GM11168 (cell line): ENCODE data around the gene IL16.

Source experiments
- in situ Hi-C: fragments of 300-500 bp; cut with MboI; formaldehyde crosslinking; loops from one replicate; pipeline ENCODE4 v1.12.0; 2022; ENCODE audit warnings: low sequenced_read_pairs; ENCODE audit not compliant: unreplicated experiment

The IL16 gene

DNA sequence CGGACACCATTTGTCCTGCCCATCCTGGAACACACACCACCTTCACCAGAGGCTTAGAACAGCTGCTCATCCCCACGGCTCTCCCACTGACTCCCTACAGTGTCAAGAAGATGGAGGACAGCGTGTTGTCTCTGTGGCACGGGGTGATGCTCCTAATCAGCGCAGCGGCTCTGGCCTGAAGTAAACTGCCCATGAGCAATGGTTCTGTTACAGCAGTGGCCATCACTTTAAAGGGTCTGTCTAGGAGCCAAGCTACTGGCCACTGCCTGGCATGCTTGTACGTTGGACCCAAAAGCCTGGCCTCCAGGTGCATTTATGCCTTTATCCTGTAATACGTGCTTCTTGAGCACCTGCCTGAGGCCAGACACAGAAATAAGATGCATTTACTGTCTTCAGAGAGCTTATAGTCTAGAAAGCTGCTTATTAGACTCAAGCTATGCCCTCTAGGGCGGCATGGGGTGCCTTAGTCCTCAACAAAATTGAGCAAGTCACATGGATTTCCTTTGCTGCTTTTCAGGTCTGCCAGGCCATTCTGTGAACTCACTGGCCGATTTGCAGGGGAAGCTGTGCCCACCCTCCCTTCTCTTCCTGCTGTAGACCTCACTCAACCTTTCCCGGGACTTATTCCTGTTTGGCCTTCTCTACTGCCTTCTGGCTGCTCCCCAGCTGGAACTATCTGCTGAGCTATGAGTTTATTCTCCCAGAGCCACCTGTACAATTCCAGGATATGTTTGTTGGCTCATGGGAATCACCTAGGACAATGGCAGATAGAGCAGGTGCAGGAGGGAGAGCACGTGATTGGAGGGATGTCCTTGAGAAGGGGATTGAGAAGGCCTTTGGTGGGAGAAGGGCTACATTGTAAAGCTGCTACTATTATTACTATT is 75.3 kb downstream of the IL16 start:
- in situ Hi-C loops: no loop called here

DNA sequence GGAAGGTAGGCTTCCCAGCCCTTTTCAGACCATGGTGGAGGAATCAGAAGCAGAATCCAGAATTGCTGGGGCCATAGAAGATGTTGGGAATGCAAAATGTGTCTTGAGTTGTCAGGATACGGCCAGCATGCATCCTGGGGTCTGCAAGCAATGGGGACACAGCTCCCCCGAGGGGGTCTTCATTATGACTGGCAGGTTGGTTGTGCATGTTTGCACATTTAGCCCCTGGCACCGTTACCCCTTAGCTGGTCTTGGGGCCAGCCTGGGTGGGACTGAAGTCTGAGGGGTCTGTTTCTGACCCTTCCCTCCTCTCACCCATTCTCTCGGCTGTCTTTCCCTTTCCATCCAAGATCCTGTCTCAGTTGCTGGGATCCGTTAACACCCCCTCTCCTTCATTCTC is 76.5 kb downstream of the IL16 start:
- in situ Hi-C loops: no loop called here

DNA sequence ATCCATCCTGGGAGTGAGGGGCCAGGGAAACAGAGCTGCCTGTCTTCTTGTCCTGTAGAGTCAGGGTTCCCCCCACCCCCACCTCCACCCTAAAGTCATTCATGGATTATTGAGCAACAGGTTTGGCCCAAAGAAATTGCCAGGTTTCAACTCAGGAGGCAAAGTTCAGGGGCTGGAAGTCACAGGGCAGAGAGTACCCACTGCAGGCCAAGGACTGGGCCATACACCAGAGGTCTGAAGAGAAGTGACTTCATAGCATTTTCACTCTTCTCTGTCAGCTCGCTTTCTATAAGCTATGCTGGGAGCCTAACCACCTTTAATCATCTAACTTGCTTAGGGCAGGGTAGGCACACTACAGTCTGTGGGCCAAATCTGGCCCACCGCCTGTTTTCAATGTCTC is 77.2 kb downstream of the IL16 start:
- in situ Hi-C loops: no loop called here

DNA sequence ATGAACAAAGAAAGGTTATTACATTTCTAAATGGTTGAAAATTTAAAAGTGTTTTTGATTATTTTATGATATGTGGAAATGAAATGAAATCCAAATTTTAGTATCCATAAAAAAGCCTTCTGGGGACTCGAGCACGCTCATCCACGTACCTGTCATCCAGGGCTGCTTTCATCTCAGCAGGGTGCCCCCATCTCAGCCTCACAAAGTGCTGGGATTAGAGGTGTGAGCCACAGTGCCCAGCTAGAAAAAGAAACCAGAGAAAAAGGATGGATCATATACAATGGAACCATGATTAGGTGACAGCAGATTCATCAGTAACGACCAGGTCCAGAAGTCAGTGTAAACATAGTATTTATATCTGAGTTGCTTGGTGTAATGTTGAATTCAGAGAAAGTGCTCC is 77.6 kb downstream of the IL16 start:
- in situ Hi-C loops: no loop called here

DNA sequence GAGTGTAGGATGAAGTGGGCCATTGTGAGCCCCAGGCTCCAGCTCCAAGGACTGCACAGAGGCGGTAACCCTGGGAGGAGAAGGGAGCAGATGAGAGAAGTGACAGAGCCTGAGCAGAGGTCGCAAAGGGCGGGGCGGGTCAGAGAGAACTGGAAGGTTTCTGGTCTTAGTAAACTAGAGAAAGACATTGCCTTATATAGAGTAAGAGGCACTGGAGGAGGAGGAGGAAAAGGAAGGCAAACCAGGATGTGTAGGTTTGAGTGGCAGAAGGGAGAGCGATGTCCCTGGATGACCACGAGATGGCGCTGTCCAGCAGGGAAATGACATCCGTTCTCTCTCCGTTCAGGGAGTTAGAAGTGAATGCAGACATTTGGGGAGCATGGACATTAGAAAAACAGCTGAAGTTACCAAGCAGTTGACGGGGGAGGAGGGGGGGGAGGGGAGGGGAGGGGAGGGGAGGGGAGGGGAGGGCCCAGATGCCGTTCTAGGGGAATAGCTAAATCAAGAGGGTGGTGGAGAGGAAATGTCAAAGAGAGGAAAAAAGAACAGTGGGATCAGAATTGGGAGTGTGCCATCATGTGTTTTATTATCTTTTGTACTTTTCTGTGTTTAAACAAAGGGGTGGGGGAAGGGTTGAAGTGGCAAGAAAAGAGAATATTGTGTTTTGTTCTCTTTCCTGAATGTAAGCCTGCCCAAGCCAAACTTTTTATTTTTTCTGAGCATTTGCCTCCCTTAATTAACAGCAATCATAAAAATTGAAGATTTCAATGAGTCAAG is 78.4 kb downstream of the IL16 start:
- in situ Hi-C loops: loop anchor here (5.0 kb wide), 1 partner anchor 37 kb away; no protein-coding TSS in a partner anchor

DNA sequence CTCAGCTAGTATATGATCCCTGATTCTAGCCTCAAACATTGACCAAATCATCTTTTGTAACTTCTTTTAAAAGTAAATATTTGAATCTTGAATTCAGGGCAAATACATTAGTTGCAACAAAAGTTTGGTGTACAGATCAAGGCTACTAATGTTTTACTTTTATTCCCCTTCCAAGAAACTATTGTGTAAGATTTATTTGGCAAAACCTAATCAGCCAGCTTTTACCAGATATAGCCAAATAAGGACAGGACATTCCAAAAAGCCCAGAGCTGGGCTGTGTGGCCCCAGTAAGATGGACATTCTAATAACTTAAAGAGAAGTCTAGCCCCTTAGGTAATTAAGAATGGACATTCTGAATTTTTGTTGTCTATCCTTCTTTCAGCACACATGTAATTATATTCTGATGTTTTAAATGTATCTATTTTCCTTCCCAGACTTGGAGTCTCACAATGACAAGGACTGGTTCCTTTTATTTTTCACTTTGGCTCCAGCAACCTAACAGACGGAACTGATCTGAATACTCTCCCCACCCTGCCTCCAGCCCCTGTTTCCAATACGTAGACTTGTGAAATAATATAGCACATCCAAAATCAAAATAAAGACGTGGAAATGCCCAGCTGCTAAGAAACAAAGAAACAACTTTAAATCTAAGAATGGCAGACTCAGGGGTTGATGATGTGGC is 79.2 kb downstream of the IL16 start:
- in situ Hi-C loops: loop anchor here (5.0 kb wide), 1 partner anchor 36 kb away; no protein-coding TSS in a partner anchor

DNA sequence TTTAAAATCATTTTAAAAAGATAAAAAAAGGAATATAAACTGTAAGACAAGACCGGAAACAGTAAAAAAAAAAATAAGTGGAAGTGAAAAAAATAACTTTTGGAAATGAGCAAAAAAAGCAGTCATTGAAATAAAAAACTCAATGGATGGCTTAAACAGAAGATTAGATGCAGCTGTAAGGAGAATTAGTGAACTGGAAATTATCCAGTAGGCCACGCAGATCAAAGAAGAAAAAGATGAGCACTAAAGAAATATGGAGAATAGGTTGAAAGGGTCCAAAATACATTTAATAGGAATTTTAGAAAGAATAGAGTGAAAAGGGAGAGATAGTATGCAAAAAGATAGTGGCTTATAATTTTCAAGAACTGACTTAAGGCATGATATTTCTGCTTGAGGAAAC is 80.3 kb downstream of the IL16 start:
- in situ Hi-C loops: loop anchor here (5.0 kb wide), 1 partner anchor 35 kb away; no protein-coding TSS in a partner anchor

DNA sequence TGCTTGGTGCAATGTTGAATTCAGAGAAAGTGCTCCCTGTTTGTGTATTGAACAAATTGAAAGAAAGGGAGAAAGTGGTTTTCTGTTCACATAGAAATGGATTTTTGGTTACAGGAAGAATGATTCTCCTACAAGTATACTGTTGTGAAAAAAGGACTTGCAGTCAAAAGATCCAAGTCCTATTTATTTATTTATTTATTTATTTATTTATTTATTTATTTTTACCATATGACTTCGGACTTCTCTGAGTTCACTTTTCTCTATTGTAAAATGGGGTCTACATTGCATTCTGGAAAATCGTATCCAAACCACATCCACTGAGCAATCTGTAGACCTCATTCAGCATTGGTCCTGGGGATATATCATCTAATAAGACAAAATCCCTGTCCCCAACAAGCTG is 81.2 kb downstream of the IL16 start:
- in situ Hi-C loops: loop anchor here (5.0 kb wide), 1 partner anchor 34 kb away; no protein-coding TSS in a partner anchor

DNA sequence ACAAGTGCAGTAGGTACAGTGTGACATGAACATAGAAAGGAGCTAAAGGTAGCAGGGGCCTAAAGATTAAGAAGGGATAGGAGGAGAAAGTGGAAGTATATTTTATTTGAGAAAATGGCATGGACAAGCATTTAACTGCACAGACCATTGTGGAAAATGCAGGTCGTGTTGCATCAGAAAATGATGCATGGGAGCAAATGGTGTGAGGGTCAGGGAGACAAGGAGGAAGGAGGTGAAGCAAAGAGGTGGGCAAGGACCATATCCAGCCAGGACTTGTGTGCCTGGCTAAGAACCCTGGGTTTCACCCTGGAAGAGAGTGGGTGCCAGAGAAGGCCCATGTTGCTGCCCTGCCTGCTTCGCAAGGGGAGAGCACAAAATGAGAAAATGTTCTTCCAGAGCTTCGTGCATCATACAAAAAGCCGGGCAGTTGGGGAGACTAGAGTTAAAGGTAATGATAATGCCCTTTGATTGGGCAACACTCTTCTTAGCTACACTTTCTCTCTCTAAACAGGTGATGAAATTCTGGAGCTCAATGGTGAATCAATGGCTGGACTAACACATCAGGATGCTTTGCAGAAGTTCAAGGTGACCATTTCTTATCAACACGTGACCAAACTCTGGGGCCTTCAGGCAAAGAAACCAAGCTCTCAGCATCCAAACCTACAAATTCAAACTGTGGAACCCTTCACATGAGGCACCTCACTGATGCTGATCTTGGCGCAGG is 81.8 kb downstream of the IL16 start:
- in situ Hi-C loops: loop anchor here (5.0 kb wide), 1 partner anchor 34 kb away; no protein-coding TSS in a partner anchor

DNA sequence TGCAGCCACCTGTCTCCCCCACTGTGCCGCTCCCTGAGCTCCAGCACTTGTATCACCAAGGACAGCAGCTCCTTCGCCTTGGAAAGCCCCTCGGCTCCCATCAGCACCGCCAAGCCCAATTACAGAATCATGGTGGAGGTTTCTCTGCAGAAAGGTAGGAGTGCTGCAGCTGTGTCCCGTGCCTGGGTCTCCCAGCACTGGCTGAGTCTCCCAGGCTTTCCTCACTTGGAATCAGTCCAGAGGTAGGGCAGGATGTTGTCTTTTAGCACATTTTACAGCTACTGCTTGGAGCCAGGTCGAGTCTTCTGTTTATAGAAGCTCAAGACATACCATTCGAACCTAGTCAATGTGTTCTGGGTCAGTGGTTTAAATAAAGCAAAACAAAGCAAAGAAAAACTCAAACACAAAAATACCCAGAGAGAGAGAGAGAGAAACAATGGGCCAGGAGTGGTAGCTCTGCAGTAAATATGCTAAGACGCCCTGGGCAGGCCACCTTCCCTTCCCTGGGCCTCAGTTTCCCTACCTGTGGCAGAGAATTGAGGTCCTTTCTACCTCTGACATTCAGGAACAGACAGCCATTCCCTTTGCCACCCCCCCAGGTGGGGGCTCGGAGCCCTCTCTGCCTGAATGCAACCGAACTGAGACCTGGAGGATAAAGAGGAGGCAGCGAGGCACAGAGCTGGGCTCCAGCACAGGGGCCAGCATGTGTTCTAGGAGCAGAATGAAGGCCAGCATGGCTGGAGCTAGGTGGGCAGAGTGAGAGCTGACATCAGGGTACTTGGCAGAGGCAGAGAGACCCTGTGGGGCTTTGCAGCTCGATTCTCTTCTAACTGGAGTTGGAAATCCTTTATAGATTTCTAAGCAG is 83.2 kb downstream of the IL16 start:
- in situ Hi-C loops: loop anchor here (5.0 kb wide), 1 partner anchor 32 kb away; no protein-coding TSS in a partner anchor

DNA sequence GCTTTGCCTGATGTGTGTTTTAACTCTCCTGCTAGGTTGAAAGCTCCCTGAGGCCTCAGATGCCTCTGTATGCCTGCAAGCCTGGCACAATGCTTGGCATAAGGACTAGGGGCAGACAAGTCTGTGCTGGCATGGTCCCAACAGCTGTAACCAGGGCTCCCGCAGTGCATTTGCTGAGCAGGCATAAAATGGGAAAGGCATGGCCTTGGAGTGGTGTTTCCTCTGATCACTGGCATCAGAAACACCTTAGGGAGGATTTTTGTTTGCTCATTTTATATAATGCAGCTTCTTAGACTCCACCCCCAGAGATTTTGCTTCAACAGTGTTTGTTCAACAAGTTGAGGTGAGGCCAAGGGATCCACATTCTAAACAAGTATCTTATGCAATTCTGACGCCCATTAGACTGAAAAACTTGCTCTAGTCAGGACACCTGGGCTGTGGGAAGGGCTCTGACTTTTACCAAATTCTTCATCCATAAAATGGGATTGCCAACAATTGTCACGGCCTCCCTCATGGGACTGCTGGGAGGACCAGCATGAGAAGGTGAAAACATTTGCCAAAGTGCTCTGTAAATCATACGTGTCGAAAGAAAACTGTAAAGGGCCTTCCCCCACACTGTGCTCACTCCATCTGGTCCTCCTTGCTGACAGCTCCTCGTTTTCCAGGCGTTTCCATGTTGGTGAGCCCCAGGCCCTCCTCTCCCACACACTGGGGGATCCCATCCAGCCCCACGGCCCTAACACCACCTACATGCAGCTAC is 84.2 kb downstream of the IL16 start:
- in situ Hi-C loops: no loop called here

DNA sequence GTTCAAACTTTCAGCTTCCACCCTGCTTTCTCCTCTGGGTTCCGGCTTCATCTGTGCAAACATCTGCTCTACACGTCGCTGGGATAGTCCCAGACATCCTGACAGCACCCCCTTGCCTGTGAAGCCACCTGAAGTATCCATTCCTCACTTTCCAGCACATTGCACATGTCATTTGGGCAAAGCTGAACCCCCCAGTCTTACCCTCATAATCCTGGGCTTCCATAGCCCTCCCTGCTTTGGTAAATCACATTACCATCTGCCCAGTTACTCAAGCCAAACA is 84.7 kb downstream of the IL16 start:
- in situ Hi-C loops: no loop called here

DNA sequence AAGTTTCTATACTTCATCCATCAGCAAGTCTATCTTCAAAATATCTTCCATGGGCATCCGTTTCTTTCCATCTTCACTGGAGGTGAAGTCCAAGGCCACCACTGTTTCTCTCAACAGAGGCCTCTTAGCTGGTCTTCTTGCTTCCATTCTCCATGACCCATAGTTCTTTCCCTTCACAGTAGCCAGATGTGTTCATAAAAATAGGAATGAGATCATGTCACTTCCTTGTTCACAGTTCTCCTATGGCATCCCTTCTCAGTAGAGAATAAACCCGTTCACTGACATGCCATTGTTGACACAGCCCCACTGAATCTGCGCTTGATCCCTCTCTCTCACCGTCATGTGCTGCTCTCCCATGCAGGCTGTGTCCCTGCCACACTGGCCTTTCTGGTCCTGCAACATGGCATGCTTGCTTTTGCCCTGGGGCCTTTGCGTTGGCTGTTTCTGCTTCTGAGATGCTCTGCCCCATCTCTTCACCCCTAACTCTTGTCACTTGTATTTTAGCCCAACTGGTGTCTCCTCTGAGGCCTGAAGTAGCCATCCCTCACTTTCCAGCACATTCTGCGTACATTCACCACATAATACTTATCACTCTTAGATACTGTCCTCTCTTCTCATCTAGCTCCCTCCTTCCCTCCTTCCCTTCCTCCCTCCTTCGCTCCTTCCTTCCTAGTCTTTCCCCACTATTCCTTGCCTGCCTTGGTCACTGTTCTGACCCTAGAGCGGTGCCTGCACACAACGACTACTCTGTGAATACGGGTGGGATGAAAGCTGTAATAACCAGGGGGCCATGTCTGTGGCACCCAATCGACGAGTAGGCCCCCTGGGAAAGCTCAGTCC is 85.3 kb downstream of the IL16 start:
- in situ Hi-C loops: no loop called here

DNA sequence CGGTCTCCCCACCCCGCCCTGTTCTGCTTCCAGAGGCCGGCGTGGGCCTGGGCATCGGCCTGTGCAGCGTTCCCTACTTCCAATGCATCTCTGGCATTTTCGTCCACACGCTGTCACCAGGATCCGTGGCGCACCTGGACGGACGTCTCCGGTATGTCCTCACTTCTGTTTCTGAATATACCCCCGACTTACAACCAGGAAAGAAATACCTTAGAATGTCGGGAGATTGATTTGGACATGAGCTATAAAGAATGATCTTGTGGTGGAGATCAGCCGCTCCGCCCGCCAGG is 85.9 kb downstream of the IL16 start:
- in situ Hi-C loops: no loop called here

DNA sequence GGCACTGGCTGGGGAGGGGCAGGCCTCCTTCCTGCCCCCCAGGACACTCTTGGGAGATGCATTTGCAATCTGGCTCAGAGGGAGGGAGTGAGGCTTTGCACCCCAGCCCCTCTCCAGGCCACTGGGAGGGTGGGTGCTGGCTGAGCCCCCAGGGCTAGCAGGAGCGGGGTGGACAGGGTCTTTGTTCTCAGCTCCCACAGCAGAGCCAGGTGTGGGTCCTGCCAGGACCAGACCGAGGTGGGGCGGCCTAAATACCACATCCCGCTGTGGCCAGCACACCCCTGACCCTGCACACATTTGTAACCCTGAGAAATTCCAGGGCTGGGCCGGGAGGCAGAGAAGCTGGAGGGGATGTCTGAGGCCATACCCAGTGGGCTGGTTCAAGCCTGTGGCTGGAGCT is 86.2 kb downstream of the IL16 start:
- in situ Hi-C loops: no loop called here

DNA sequence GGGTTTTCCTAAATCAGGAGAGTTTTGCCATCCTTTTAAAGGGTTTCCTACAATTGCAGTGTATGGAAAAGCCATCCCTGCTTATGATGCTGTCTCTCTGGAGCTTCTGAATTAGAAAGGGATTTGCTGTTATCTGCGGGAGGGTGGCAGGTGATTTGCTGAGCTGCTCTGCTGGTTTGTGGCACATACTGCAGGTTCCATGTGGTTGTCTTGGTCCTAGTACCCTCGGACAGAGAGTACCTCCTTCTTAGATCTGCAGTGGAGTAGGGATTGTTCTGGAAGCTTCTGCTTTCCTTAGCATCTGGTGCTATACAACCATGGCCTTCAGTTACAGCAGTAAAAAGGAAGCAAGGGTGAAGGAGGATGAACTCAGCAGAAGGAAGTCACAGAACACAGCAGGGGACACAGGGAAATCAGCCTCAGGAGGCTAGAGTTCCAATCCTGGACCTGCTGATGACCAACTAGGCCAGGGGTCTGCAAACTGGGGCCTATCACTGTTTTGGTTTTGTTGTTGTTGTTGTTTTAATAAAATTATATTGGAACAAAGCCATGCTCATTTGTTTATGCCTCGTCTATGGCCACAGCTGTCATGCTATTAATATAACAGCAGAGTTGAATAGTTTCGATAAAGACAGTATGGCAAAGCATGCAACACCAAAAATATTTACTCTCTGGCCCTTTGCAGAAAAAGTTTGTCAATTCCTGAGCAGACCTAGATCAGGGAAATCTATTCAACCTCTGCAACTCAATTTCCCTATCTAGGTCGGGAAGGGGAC is 87.8 kb downstream of the IL16 start:
- in situ Hi-C loops: no loop called here

DNA sequence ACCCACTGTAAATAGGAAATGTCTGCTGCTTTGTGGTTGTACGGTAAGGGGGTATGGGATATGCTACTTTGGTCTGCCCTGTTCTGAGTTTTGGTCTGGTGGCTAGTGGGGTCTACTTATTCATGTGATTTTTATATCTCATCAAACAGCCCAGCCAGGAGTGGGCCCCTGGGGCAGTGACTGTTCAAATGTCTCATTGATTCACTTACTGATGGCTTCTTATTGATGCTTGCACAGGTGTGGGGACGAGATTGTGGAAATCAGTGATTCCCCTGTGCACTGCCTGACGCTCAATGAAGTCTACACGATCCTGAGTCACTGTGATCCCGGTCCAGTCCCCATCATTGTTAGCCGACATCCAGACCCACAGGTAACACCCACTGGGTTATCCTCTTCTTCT is 88.8 kb downstream of the IL16 start:
- in situ Hi-C loops: no loop called here
